Astrocyte of the cerebellum (primary cell): ENCODE data around the gene FGFRL1.

Experiments used
- DNase-seq: peaks from one replicate; pipeline ENCODE4 v3.0.0-alpha.2; 2011; ENCODE audit warnings: low read depth
- H3K4me3 ChIP-seq: 2 replicates; pipeline ENCODE4 v1.5.1; 2011; ENCODE audit warnings: mild to moderate bottlenecking, low read depth, low read length, moderate library complexity
- CTCF ChIP-seq: IDR thresholded peaks from 2 replicates; pipeline ENCODE4 v1.5.1; 2012; ENCODE audit warnings: low read length, low read depth, moderate library complexity, mild to moderate bottlenecking; ENCODE audit errors: missing control alignments
- in situ Hi-C: cut with HindIII; loops from 2 replicates; pipeline ENCODE4 v1.10.0; 2017; ENCODE audit warnings: low sequenced_read_pairs

FGFRL1 gene

GRCh38 chr4:1031346-1031745, 19.9 kb downstream of the FGFRL1 start:
- H3K4me3 ChIP-seq = no peak overlapping the region
- in situ Hi-C loops = loop anchor here (5.0 kb wide), 1 partner anchor 59 kb away; the partner anchor contains the start of gene DGKQ
- no peak for TF ChIP-seq CTCF
- DNase-seq = no peak

GRCh38 chr4:1031956-1032795, 20.8 kb downstream of the FGFRL1 start:
- in situ Hi-C loops = loop anchor here (5.0 kb wide), 1 partner anchor 60 kb away; the partner anchor contains the start of gene DGKQ
- H3K4me3 ChIP-seq = no peak overlapping the region
- no peak for TF ChIP-seq CTCF
- DNase-seq = no peak

- TF ChIP-seq CTCF = no peak
- in situ Hi-C loops = loop anchor here (5.0 kb wide), 1 partner anchor 61 kb away; the partner anchor contains the start of gene DGKQ
- no peak overlapping the region for H3K4me3 ChIP-seq
- no peak for DNase-seq
Measured at GRCh38 chr4:1032861-1033260, 21.4 kb downstream of the FGFRL1 start.

GRCh38 chr4:1033840-1034551, 22.6 kb downstream of the FGFRL1 start:
- DNase-seq = peak; percentile 66
- in situ Hi-C loops = loop anchor here (5.0 kb wide), 1 partner anchor 62 kb away; the partner anchor contains the start of gene DGKQ
- peak overlapping the region; percentile 24 for H3K4me3 ChIP-seq
- TF ChIP-seq CTCF = no peak

- in situ Hi-C loops = no loop called here
- DNase-seq = no peak
- no peak for TF ChIP-seq CTCF
- H3K4me3 ChIP-seq = no peak overlapping the region
Measured at GRCh38 chr4:1035510-1035909, 24.1 kb downstream of the FGFRL1 start.

- no peak for DNase-seq
- H3K4me3 ChIP-seq = no peak overlapping the region
- no peak for TF ChIP-seq CTCF
- in situ Hi-C loops = no loop called here
Measured at GRCh38 chr4:1036095-1036494, 24.7 kb downstream of the FGFRL1 start.
